Measurements from ENCODE around the gene LHFPL3. TPM values are rescaled to one million over a fixed set of nuclear protein-coding genes. Genes with fewer than 3 reads are reported as not detected.

The LHFPL3 gene
- total RNA-seq, 4 donors from 2014 or later: not detected

- 43 to 61% methylated on average over 4 of the region's 4 CpGs for WGBS, 2 donors
Measured at GRCh38 chr7:104836976-104837375, 508.6 kb downstream of the LHFPL3 start.

GRCh38 chr7:104838537-104839299 is 510.3 kb downstream of the LHFPL3 start:
- WGBS, 2 donors: 46 to 61% methylated on average over 3 of the region's 3 CpGs
- Histone ChIP-seq H3K27ac (no peak overlapping the region), H3K4me1 (no peaks in the 10 kb centered on the region), H3K4me3 (no peak overlapping the region), H3K36me3 (no peaks in the 10 kb centered on the region), H3K27me3 (peaks cover 0 to 25% (median 0%) of the 10 kb centered on the region in 4 donors), H3K9me3 (no peaks in the 10 kb centered on the region)
- intact Hi-C loops (cut with DNase I): no loop called here
- no peak for TF ChIP-seq POLR2A (IDR thresholded peaks at IDR 0.05)
- TF ChIP-seq CTCF (IDR thresholded peaks at IDR 0.05): no peak
- no peak for DNase-seq

More at GRCh38 chr7:104836976-104837375, 508.6 kb downstream of the LHFPL3 start:
- TF ChIP-seq CTCF (IDR thresholded peaks at IDR 0.05) (no peak), POLR2A (IDR thresholded peaks at IDR 0.05) (no peak)
- H3K27ac ChIP-seq: no peak overlapping the region
- H3K27me3 ChIP-seq: peaks cover 0 to 25% (median 0%) of the 10 kb centered on the region in 4 donors
- no peaks in the 10 kb centered on the region for H3K4me1 ChIP-seq
- intact Hi-C loops (cut with DNase I): no loop called here
- no peak overlapping the region for H3K4me3 ChIP-seq
- no peaks in the 10 kb centered on the region for H3K9me3 ChIP-seq
- H3K36me3 ChIP-seq: no peaks in the 10 kb centered on the region
- DNase-seq: no peak

GRCh38 chr7:104839842-104840241 is 511.4 kb downstream of the LHFPL3 start:
- Histone ChIP-seq H3K27me3 (peaks cover 0 to 28% (median 0%) of the 10 kb centered on the region in 4 donors), H3K4me3 (no peak overlapping the region), H3K4me1 (no peaks in the 10 kb centered on the region), H3K36me3 (no peaks in the 10 kb centered on the region), H3K9me3 (no peaks in the 10 kb centered on the region), H3K27ac (no peak overlapping the region)
- no peak for DNase-seq
- intact Hi-C loops (cut with DNase I): loop anchor here (10.0 kb wide), 1 partner anchor 605 kb away; no protein-coding TSS in a partner anchor
- no peak for TF ChIP-seq POLR2A (IDR thresholded peaks at IDR 0.05)
- no peak for TF ChIP-seq CTCF (IDR thresholded peaks at IDR 0.05)

GRCh38 chr7:104841798-104842197 is 513.4 kb downstream of the LHFPL3 start:
- no peak overlapping the region for H3K27ac ChIP-seq
- no peak for DNase-seq
- H3K36me3 ChIP-seq: no peaks in the 10 kb centered on the region
- no peak overlapping the region for H3K4me3 ChIP-seq
- no peaks in the 10 kb centered on the region for H3K4me1 ChIP-seq
- TF ChIP-seq CTCF (IDR thresholded peaks at IDR 0.05) (no peak), POLR2A (IDR thresholded peaks at IDR 0.05) (no peak)
- intact Hi-C loops (cut with DNase I): loop anchor here (10.0 kb wide), 1 partner anchor 607 kb away; no protein-coding TSS in a partner anchor
- H3K9me3 ChIP-seq: no peaks in the 10 kb centered on the region
- H3K27me3 ChIP-seq: peaks cover 0 to 36% (median 0%) of the 10 kb centered on the region in 4 donors
- WGBS, 2 donors: 17 to 28% methylated on average over 1 of the region's 1 CpG

- intact Hi-C loops (cut with DNase I): loop anchor here (10.0 kb wide), 1 partner anchor 608 kb away; no protein-coding TSS in a partner anchor
- TF ChIP-seq CTCF (IDR thresholded peaks at IDR 0.05) (no peak), POLR2A (IDR thresholded peaks at IDR 0.05) (no peak)
- no peaks in the 10 kb centered on the region for H3K36me3 ChIP-seq
- peaks cover 0 to 35% (median 0%) of the 10 kb centered on the region in 4 donors for H3K27me3 ChIP-seq
- no peak for DNase-seq
- 61 to 73% methylated on average over 4 to 5 of the region's 5 CpGs for WGBS, 2 donors
- no peak overlapping the region for H3K27ac ChIP-seq
- H3K9me3 ChIP-seq: no peaks in the 10 kb centered on the region
- no peaks in the 10 kb centered on the region for H3K4me1 ChIP-seq
- H3K4me3 ChIP-seq: no peak overlapping the region
Measured at GRCh38 chr7:104843198-104843597, 514.8 kb downstream of the LHFPL3 start.

Measured in esophagus squamous epithelium (tissue), 5 donors.